HG02970 (cell line): Measurements from ENCODE around the gene SAMD14.

ENCODE experiments used
- ATAC-seq: cut with Tn5 transposase; IDR thresholded peaks from one replicate; pipeline ENCODE4 v1.9.1; 2021; ENCODE audit warnings: mild to moderate bottlenecking, moderate library complexity, moderate number of reproducible peaks; ENCODE audit not compliant: unreplicated experiment, low FRiP score

Gene SAMD14

DNA sequence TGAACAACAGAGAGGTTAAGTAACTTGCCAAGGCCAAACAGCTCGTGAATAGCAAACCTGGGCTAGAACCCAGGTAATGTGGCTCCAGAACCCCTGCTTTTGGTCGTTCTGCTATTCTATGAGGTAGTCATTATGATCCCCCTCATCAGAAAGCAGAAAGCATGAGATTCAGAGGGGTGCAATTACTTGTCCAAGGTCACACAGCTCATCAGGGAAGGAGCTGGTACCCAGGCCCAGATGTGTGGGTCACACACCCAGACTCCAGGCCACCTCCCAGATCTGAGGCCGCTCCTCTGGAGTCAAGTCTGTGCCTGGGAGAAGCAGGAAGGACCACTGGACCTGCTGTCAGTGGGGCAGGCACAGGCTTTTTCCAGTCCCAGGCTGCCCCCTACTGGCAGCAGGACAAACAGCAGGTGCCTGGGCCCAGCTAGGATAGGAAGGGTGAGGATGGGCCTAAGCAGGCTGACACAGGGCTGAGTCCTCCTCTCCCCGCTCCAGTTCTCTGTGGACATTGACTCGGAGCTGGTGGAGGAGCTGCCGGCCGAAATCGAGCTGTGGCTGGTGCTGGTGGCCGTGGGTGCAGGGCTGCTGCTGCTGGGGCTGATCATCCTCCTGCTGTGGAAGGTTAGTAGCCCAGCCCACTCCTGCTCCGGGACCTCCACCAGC, 42.6 kb downstream of the SAMD14 start:
- ATAC-seq: no peak

DNA sequence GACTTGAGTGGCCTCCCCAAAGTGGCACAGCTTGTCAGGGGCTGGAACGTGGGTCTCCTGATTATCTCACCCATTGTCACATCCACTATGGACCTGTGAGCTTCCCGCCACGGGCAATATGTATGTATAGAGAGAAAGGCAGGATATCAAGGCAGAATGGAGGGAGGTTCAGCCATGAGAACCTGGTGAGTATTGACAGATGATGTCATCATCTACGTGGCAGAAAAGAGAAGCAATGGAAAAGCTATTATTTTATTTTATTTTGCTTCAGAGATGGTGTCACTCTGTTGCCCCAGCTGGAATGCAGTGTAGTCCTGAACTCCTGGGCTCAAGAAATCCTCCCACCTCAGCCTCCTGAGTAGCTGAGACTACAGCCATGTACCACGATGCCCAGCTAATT, 48.2 kb downstream of the SAMD14 start:
- no peak for ATAC-seq

DNA sequence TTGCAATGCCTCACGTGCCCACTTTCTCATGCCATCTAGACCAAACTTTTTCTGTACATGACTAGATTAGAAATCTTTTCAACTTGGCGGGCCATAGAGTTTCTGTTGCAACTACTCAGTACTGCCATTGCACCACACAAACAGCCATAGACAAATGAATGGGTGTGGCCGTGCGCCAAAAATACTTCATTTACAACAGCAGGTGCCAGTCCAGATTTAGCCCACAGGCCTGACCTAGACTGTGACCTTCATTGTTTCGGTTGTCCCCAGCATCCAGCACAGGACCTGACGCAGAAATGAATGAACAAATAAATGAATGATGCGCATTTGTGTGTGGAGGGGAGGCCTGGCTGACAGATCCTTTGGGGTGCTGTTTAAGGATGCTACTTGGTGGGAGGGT, 49.1 kb downstream of the SAMD14 start:
- ATAC-seq: no peak

DNA sequence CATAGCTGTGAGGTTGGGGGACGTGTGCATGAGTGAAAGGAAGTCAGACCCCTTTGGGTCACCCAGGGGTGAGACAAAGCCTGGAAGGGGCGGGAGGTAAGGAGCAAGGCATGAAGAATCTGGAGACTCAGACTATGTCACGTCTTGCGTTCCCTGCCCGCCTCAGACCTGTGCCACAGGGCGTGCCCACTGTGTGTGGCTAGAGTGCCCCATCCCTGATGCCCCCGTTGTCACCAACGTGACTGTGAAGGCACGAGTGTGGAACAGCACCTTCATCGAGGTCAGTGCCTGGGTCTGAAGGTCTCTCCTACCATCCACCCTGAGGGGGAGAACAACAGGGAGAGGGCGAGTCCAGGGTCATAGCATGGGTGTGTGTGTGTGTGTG, 49.9 kb downstream of the SAMD14 start:
- no peak for ATAC-seq

DNA sequence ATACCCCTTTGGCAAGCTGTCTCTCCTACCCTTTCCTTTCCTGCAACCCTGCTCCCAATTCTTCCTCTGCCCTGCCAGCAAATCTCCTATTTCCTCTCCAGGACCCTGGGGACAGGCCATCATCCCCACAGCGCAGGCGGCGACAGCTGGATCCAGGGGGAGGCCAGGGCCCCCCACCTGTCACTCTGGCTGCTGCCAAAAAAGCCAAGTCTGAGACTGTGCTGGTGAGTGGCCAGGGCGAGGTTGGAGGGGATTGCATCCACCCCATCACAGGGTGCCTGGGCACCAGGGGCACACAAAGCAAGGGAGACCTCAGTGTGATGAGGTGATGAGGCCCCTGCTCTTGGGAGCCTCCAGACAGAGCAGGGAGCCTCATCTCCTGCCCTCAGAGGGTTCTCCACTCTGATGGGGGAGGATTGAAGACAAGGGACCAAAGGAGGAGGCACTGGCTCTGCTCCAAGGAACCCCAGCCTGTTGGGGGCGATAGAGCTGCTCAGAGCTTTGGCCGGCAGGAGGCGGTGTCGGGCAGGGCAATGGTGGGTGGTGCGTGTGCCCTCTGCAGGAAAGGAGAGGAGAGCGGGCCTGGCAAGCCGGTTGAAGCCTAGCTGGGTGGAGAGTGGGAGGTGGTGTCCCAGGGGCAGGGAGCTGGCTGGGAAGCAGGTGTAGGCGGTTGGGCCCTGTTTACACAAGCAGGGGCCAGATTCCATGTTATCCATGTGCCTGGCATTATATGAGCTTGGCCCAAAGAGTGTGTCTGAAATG, 50.4 kb downstream of the SAMD14 start:
- no peak for ATAC-seq

DNA sequence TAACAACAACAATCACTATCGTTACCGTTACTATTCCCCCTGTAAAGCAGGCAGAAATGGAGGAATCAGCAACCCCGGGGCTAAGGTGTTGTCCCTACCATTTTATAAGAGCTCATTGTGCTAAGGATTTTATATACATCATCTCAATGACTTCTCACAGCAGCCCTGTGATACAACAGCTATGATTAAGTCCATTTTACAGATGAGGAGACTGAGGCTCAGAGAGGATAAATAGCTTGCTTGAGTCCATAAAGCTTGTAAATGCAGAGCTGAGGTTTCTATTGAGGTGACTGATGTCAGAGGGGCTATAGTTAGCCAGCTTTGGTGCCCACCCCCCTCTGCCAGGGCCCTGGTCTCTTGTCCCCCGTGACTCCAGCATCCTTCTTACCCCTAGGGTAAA, 51.5 kb downstream of the SAMD14 start:
- ATAC-seq: no peak

DNA sequence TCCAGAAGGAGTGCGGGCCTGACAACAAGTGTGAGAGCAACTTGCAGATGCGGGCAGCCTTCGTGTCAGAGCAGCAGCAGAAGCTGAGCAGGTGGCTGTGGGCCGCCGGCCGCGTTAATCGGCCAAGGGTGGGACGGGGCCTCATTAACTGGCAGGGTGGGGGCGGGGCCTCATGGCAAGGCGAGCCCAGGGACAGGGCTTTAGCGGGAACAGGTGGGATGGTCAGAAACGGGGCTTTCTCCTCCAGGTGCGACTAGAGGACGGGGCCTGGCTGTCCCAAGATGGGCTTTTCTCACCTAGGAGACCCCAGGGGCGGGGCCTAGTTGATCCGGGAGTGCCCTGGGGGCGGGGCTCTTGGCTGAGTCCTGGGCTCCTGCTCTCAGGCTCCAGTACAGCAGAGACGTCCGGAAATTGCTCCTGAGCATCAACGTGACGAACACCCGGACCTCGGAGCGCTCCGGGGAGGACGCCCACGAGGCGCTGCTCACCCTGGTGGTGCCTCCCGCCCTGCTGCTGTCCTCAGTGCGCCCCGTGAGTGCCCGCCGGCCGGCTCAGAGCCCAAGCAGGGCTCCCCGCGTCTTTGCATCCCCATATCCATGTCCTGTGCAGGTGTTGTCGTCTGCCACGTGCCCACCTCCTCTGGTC, 53.2 kb downstream of the SAMD14 start:
- no peak for ATAC-seq

DNA sequence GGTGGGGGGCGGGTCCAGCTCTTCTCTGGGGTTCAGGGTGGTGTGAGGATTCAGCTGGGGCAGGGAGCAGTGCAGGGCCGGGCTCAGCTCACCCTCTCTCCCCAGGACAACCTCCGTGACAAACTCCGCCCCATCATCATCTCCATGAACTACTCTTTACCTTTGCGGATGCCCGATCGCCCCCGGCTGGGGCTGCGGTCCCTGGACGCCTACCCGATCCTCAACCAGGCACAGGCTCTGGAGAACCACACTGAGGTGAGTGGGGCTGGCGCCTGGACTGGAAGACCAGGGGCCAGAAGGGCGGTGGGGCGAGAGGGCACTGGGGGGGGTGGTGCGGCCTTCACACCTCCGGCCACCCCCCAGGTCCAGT, 53.8 kb downstream of the SAMD14 start:
- no peak for ATAC-seq

DNA sequence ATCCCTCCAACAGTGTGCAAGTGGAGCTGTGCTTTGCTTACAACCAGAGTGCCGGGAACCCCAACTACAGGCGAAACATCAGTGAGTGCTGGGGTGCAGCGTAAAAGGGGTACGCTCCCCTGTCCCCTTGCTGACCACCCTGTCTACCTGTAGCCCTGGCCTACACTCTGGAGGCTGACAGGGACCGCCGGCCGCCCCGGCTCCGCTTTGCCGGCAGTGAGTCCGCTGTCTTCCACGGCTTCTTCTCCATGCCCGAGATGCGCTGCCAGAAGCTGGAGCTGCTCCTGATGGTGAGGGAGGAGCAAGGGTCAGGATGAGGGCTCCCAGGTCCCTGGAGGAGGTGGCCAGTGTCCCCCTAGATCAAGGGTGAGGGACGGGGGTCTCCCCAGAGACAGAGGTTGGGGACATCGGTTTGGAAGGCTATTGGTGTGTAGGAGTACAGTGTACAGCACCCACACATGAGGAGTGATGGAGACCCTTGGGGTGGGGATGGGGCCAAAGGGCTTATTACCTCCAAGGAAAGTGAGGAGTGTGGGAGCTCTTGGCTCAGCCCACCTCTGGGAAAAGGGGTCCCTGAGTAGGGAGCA, 54.4 kb downstream of the SAMD14 start:
- no peak for ATAC-seq

DNA sequence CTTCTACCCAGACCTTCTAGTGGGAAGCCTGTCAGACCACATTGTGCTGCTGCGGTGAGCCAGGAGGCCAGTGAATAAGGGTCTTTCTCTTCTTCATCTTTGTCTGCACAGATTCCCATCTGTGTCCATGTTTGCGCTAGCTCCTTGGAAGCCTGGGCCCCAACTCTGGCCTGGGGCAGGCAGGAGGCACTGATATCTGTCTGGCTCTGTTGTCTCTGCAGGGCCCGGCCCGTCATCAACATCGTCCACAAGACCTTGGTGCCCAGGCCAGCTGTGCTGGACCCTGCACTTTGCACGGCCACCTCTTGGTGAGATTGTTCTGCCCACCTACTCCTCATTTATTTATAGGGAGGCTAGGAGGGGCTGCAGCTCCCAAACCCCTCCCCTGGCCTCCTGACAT, 55.7 kb downstream of the SAMD14 start:
- no peak for ATAC-seq

DNA sequence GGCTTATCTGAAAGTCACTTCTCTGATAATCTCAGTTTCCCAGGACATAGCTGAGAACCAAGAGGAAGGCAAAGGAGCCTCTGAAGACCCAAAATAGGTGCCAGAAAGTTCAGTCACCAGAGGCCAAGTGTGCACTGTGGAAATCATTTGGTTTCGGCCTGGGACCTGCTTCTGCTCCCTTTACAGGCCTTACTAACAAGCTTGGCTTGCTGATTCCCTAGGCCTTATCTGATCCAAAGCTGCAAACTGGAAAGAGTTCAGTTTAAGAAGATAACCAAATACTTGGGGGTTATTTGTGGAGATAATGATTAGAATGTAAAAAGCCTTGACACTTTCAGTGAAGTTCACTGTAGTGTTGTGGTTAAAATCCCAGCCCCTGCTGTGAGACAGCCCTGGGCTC, 57.0 kb downstream of the SAMD14 start:
- no peak for ATAC-seq

DNA sequence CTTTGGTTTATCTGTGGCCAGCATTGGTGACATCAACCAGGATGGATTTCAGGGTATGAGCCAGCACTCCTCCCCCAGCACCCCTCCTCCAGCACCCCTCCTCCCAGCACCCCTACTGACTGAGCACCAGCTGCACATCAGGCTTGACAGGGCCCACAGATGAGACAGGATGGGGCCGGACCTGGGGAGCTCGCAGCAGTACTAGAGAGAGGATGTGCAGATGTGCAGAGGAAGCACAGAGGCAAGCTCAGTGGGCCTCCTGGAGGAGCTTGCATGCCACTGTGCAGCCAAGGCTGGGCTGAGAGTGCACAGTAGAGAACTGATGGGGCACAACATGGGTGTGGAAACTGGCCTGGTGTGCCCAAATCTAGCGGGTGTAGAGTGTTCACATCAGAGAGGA, 57.8 kb downstream of the SAMD14 start:
- ATAC-seq: no peak

DNA sequence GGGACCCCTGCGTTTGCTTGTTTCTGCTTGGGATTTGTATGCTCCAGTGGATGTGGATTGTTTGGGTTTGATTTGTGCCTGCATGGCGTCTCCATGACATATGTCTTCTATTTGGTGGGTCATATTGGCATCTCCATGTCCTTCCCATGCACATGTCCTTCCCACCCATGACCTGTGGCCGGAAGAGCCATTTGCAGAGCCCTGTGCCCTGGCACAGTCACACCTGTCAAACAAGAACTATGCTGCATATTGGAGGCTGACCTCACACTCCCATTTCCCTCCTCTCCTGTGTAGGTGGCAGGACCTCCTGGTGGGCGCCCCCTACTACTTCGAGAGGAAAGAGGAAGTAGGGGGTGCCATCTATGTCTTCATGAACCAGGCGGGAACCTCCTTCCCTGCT, 58.3 kb downstream of the SAMD14 start:
- ATAC-seq: no peak

DNA sequence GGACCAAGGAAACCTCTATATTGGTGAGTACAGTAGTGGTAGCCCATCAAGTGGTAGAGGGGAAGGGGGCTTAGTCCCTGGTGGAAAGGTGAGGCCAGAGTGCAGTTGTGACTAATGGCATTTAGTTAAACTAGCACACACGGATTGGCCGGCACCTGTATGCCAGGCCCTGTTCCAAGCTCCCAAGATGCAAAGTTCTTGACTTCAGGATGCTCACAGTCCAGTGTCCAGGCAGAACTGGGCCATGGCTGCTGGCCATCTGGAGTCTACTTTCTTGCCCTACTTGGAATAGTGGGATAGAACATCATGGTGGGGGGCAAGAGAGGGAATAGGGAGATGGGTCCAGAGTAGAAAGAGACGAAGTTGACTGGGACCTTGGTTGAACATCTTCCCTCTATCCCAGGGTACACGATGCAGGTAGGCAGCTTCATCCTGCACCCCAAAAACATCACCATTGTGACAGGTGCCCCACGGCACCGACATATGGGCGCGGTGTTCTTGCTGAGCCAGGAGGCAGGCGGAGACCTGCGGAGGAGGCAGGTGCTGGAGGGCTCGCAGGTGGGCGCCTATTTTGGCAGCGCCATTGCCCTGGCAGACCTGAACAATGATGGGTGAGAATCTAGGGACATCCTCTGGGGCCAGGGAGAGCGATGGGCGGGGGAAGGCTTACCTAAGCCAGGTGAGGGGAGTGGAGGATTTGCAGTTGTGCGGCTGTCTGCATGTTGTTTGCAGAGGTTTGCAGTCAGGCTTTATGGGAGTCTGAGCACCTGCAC, 58.9 kb downstream of the SAMD14 start:
- no peak for ATAC-seq

DNA sequence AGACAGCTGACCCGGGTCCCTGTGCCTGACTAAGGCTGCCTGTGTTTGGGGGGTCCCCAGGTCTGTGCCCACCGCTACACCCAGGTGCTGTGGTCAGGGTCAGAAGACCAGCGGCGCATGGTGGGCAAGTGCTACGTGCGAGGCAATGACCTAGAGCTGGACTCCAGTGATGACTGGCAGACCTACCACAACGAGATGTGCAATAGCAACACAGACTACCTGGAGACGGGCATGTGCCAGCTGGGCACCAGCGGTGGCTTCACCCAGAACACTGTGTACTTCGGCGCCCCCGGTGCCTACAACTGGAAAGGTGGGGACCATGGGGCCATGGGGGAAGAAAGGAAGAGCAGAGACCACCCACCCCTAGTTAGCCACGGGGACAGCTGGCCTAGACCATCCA, 62.0 kb downstream of the SAMD14 start:
- no peak for ATAC-seq

DNA sequence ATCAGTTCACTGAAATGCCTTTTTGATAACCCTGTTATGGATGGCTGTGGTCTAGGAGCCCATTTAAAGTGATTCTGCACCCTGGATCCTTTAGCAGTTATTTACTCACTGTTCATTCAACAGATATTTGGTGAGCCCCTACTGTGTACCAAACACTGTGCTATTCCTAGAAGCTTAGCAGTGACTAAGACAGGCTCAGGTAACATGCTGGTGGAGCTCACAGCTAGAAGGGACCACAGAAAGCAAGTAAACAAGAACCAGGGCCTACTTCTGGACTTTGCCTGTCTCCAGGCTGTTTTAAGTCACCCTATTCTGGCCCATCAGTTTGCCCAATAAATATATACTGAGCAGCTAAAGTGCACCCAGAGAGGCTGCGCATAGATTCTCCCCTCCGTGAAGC, 63.0 kb downstream of the SAMD14 start:
- no peak for ATAC-seq

DNA sequence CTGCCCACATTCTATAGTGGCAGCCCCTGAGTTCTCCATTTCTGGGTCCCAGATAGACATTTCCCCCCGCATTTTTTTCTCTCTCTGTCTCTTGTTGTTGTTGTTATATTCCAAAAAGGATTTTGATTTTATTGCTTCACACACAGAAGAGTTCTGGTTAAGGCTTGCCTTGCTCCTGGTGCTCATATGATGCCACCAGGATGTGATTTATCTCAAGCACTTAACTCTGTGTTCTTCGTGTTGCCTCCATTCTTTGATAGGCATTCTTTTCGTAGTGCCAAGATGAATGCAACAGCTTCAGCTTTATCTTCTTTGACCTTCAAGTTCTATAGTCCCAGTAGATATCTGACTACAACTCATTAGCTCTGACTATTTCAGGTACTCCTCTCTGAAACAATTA, 64.9 kb downstream of the SAMD14 start:
- no peak for ATAC-seq

DNA sequence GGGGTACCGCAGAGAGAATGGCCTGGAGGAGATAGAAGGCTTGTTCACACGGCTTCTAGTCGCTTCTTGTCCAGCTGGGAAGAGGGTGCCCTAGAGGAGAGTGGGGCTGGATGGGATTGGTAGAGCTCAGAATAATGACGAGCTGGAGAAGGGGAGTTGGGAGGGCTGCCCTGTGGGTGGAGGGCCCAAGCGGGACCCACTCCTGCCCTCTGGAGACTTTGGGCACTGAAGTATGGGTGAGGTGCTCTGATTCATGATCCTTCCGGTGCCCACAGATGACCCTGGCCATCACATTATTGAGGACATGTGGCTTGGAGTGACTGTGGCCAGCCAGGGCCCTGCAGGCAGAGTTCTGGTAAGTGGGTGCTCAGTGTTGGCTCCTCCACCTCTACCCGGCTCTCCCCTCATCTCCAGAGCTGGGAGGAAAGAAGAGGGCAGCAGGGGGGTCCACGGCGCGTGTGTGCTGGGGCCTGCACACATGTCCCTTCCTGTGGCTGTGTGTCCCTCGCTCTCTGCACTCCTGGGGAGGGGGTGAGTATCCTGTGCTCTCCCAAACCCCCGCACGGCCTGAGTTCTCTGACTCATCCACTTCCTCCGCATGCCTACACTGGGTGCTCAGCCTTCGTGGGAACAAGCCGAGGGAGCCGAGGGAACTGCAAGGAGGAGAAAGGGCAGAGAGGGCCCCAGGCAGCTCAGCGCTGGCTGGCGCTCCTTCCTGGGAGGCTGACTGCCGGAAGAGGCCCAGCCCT, 65.5 kb downstream of the SAMD14 start:
- no peak for ATAC-seq

DNA sequence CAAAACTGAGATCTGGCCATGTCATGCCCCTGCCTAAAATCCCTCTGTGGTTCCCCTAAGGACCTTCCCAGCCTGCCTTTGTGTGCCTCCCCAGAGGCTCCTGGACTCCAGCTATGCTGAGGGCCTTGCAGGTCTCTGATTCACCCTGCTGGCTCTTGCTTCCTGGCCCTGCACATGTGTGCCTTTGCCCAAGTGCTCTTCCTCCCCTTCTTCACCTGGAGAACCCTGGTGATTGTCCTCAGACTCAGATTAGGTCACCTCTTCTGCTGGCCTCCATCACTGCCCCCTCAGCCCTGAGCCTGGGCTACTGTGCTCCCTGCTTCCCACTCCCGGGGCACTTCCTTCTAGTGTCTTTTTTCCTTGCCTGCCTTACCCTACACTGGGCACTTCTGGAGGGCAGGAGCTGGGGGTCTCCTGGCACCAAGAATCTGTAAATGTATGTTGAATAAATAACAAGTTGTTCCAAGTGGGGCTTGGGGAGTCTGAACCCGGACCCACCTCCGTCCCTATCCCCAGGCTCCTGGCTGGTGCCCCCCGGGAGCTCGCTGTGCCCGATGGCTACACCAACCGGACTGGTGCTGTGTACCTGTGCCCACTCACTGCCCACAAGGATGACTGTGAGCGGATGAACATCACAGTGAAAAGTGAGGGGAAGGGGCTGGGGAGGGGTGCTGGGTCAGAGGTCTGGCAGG, 66.3 kb downstream of the SAMD14 start:
- no peak for ATAC-seq
